ENCODE results near the gene DRAM1. TPM values are rescaled to one million over a fixed set of nuclear protein-coding genes. Genes with fewer than 3 reads are reported as not detected.
A peak's percentile ranks its signal among the peaks of the same experiment; 100 is the strongest.

Gene DRAM1
- total and polyA plus RNA-seq, 10 of the 15 experiments (the other 5 are each of a cell fraction or from before 2014, with no cell fraction given), result 22.4 to 91.5 (median 41.4) TPM

- TF ChIP-seq CBX5 (IDR thresholded peaks at IDR 0.05; ENCODE audit: low read depth), result 0 out of 2 replicates have a peak, but pooled peaks have one; percentile 54
- TF ChIP-seq SMARCA5 (IDR thresholded peaks at IDR 0.05), result peak; percentile 42; the same call in 1 of the 2 replicates
- peak; percentile 99 for TF ChIP-seq SPI1 (IDR thresholded peaks at IDR 0.05; ENCODE audit: borderline replicate concordance, insufficient read depth, low read depth, low read length)
- peak; percentile 49 for TF ChIP-seq NFIC (IDR thresholded peaks at IDR 0.05; ENCODE audit: low read depth, low read length)
- TF ChIP-seq ATF7 (IDR thresholded peaks at IDR 0.05; ENCODE audit: low read depth), result peak; percentile 37; the same call in 1 of the 2 replicates
- no peak for TF ChIP-seq BCL11A (IDR thresholded peaks at IDR 0.05; ENCODE audit: low read depth, low read length)
- peak; percentile 81 for TF ChIP-seq DPF2 (IDR thresholded peaks at IDR 0.05)
- no peak for TF ChIP-seq NFYB (IDR thresholded peaks at IDR 0.05; ENCODE audit: insufficient read depth, low read depth, low read length)
- TF ChIP-seq CHD1 (IDR thresholded peaks at IDR 0.05; ENCODE audit: low read depth, low read length), result no peak
- TF ChIP-seq IRF4 (IDR thresholded peaks at IDR 0.05; ENCODE audit: low read depth, low read length), result peak; percentile 83
- TF ChIP-seq TAF1 (IDR thresholded peaks at IDR 0.05; ENCODE audit: borderline replicate concordance, low read depth, low read length), result no peak
- TF ChIP-seq ETV6 (conservative IDR thresholded peaks at IDR 0.05 in 1 of 2, IDR thresholded peaks at IDR 0.05 in 1 of 2; ENCODE audit: borderline replicate concordance in 1 of 2, low read depth in 1 of 2), result no peak
- peak; percentile 45; the same call in 1 of the 2 replicates for TF ChIP-seq CHD2 (IDR thresholded peaks at IDR 0.05; ENCODE audit: borderline replicate concordance, low read depth, low read length)
- peak in 1 of 2 experiments; percentile 79; a peak in 2 of 4 replicates for TF ChIP-seq EP300 (IDR thresholded peaks at IDR 0.05; ENCODE audit: borderline replicate concordance in 1 of 2, control insufficient read depth in 1 of 2, low read depth in 2 of 2, low read length in 2 of 2)
- no peak for TF ChIP-seq ZNF384 (IDR thresholded peaks at IDR 0.05; ENCODE audit: borderline replicate concordance, low read depth, low read length)
- no peak for TF ChIP-seq KAT2A (conservative IDR thresholded peaks at IDR 0.05; ENCODE audit: control insufficient read depth, low read depth, low read length)
- TF ChIP-seq FOS (IDR thresholded peaks at IDR 0.05; ENCODE audit: borderline replicate concordance, extremely low read depth, insufficient read length), result no peak
- no peak for TF ChIP-seq BACH1 (IDR thresholded peaks at IDR 0.05; ENCODE audit: borderline replicate concordance)
- peak; percentile 96 for TF ChIP-seq ZNF217 (IDR thresholded peaks at IDR 0.05)
- TF ChIP-seq IKZF2 (IDR thresholded peaks at IDR 0.05), result peak in 1 of 2 experiments; percentile 59; a peak in 3 of 4 replicates
- 0 out of 2 replicates have a peak, but pooled peaks have one; percentile 21 for TF ChIP-seq ZBED1 (IDR thresholded peaks at IDR 0.05; ENCODE audit: borderline replicate concordance)
Measured at GRCh38 chr12:101941306-101942249, 64.2 kb downstream of the DRAM1 start (continued).
